Loucy (cell line): Measurements from ENCODE around the gene TTC7B.

Experiments used
- EZH2phosphoT487 ChIP-seq: fragments of 200-600 bp; IDR thresholded peaks from 2 replicates; pipeline ENCODE4 v1.6.1; 2018; ENCODE audit warnings: antibody characterized with exemption, mild to moderate bottlenecking, moderate library complexity, borderline replicate concordance
- TF ChIP-seq, protein P1 (sequence below): fragments of 200-600 bp; sonication (generic); conservative IDR thresholded peaks from 2 replicates; pipeline ENCODE4 v1.5.1; 2014; ENCODE audit warnings: mild to moderate bottlenecking, antibody characterized with exemption, low read length

- TF ChIP-seq, protein P1, sequence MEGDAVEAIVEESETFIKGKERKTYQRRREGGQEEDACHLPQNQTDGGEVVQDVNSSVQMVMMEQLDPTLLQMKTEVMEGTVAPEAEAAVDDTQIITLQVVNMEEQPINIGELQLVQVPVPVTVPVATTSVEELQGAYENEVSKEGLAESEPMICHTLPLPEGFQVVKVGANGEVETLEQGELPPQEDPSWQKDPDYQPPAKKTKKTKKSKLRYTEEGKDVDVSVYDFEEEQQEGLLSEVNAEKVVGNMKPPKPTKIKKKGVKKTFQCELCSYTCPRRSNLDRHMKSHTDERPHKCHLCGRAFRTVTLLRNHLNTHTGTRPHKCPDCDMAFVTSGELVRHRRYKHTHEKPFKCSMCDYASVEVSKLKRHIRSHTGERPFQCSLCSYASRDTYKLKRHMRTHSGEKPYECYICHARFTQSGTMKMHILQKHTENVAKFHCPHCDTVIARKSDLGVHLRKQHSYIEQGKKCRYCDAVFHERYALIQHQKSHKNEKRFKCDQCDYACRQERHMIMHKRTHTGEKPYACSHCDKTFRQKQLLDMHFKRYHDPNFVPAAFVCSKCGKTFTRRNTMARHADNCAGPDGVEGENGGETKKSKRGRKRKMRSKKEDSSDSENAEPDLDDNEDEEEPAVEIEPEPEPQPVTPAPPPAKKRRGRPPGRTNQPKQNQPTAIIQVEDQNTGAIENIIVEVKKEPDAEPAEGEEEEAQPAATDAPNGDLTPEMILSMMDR, result no peak
- no peak for TF ChIP-seq EZH2phosphoT487
These were observed 281.2 kb downstream of the TTC7B start for GRCh38 chr14:90534838-90535555.
